PC-3 (cell line): ENCODE measurements around the gene ZNF148. TPM values are rescaled to one million over a fixed set of nuclear protein-coding genes. Genes with fewer than 3 reads are reported as not detected.

Experiments
- ATAC-seq: fragments of 200-7000 bp; cut with Tn5 transposase; 2 replicates; pipeline ENCODE4 v1.9.1; 2020; ENCODE audit warnings: mild to moderate bottlenecking, moderate library complexity
- BruUV-seq: library from RNA; stranded (reverse); fragments of 400-500 nt; replicated peaks from 2 replicates; lab custom pipeline; 2021; lab: Mats Ljungman, UMichigan
- CTCF ChIA-PET: fragments of 300-600 bp; sonication (Branson Sonifier 250); formaldehyde crosslinking; loops from one replicate; lab custom pipeline; 2022; ENCODE audit warnings: antibody characterized with exemption; lab: Charles Lee
- POLR2A ChIA-PET: fragments of 300-600 bp; sonication (Branson Sonifier 250); formaldehyde crosslinking; loops from one replicate; lab custom pipeline; 2022; ENCODE audit warnings: antibody characterized with exemption; ENCODE audit not compliant: unreplicated experiment; lab: Charles Lee
- DNase-seq: peaks from one replicate; pipeline ENCODE4 v3.0.0-alpha.2; 2015
- H2AFZ ChIP-seq: fragments of 300-600 bp; sonication (generic); 2 replicates; pipeline ENCODE4 v1.6.0; 2016; ENCODE audit warnings: antibody characterized with exemption, low read length
- H3F3A ChIP-seq: fragments of 300-600 bp; sonication (generic); one replicate; pipeline ENCODE4 v1.6.0; 2017; ENCODE audit warnings: antibody characterized with exemption, low read length, control low read depth, mild to moderate bottlenecking; ENCODE audit not compliant: unreplicated experiment
- H3K27ac ChIP-seq: fragments of 300-600 bp; sonication (generic); 2 replicates; pipeline ENCODE4 v1.5.1; 2016; ENCODE audit warnings: mild to moderate bottlenecking, low read length
- H3K27me3 ChIP-seq: fragments of 300-600 bp; sonication (generic); 2 replicates; pipeline ENCODE4 v1.6.1; 2016; ENCODE audit warnings: low read length, mixed read lengths
- H3K36me3 ChIP-seq: fragments of 300-600 bp; sonication (generic); 2 replicates; pipeline ENCODE4 v1.6.1; 2016; ENCODE audit warnings: low read depth, mixed run types, low read length, mixed read lengths
- H3K4me1 ChIP-seq: fragments of 300-600 bp; sonication (generic); 2 replicates; pipeline ENCODE4 v1.5.1; 2016; ENCODE audit warnings: low read length; ENCODE audit not compliant: insufficient read depth
- H3K4me2 ChIP-seq: fragments of 300-600 bp; sonication (generic); 2 replicates; pipeline ENCODE4 v1.6.0; 2016; ENCODE audit warnings: low read length
- H3K4me3 ChIP-seq: fragments of 300-600 bp; sonication (generic); 2 replicates; pipeline ENCODE4 v1.5.1; 2016; ENCODE audit warnings: mild to moderate bottlenecking, low read length, mixed read lengths
- H3K79me2 ChIP-seq: fragments of 300-600 bp; sonication (generic); 2 replicates; pipeline ENCODE4 v1.6.1; 2017; ENCODE audit warnings: low read length, mixed read lengths
- H3K9ac ChIP-seq: fragments of 300-600 bp; sonication (generic); 2 replicates; pipeline ENCODE4 v1.6.0; 2016; ENCODE audit warnings: mild to moderate bottlenecking, low read length
- H3K9me2 ChIP-seq: fragments of 300-600 bp; sonication (generic); replicated peaks from 2 replicates; pipeline ENCODE4 v1.6.1; 2016; ENCODE audit warnings: mixed run types, low read length, mixed read lengths
- H3K9me3 ChIP-seq: fragments of 300-600 bp; sonication (generic); 2 replicates; pipeline ENCODE4 v1.6.1; 2016; ENCODE audit warnings: low read length, mixed read lengths
- H4K20me1 ChIP-seq: fragments of 300-600 bp; sonication (generic); 2 replicates; pipeline ENCODE4 v1.6.1; 2016; ENCODE audit warnings: low read length, mixed read lengths
- EZH2 ChIP-seq: fragments of 300-600 bp; sonication (generic); IDR thresholded peaks from one replicate; pipeline ENCODE4 v1.6.1; 2017; ENCODE audit warnings: antibody characterized with exemption, mild to moderate bottlenecking, low read length; ENCODE audit not compliant: unreplicated experiment
- EZH2phosphoT487 ChIP-seq: fragments of 300-600 bp; sonication (generic); IDR thresholded peaks from 2 replicates; pipeline ENCODE4 v1.6.1; 2018; ENCODE audit warnings: mild to moderate bottlenecking, antibody characterized with exemption, low read length, borderline replicate concordance
- intact Hi-C: fragments of 100-400 bp; cut with micrococcal nuclease; formaldehyde crosslinking; loops from 2 replicates; pipeline ENCODE4 v1.9.0; 2023
- total RNA-seq: library from RNA; depleted of rRNA; stranded (reverse); fragments of >200 nt; gene quantifications from 2 replicates; pipeline ENCODE4 v1.2.3, GENCODE V29; 2014
- TF ChIP-seq, protein P1 (sequence below): fragments of 300-600 bp; sonication (generic); conservative IDR thresholded peaks from 2 replicates; pipeline ENCODE4 v1.5.1; 2017; ENCODE audit warnings: antibody characterized with exemption, low read depth, mild to moderate bottlenecking, low read length

ZNF148 gene
- total RNA-seq, 1 experiment from 2014 or later: 18.1 TPM

DNA sequence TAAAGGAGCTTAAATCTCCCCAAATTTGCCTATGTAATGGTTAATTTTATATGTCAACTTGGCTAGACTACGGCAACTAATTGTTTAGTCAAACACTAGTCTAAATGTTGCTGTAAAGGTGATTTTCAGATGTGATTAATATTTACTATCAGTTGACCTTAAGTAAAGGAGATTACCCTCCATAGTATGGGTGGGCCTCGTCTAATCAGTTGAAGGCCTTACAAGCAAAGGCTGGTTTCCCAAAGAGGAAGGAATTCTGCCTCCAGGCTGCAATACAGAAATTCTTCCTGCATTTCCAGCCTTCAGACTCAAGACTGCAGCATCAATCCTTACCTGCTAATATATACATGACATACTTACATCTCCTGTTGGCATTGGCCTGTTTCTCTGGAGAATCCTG lies 186.2 kb downstream of the ZNF148 start:
- intact Hi-C loops: no loop called here
- Histone ChIP-seq H3K4me1 (no peaks in the 10 kb centered on the region), H3K79me2 (no peaks in the 10 kb centered on the region), H3K4me3 (no peak overlapping the region), H3K9me3 (no peaks in the 10 kb centered on the region), H3K9ac (no peak overlapping the region), H3F3A (no peaks in the 10 kb centered on the region), H3K9me2 (no peaks in the 10 kb centered on the region), H3K27me3 (no peaks in the 10 kb centered on the region), H2AFZ (no peak overlapping the region), H4K20me1 (no peaks in the 10 kb centered on the region), H3K36me3 (no peaks in the 10 kb centered on the region), H3K27ac (no peak overlapping the region), H3K4me2 (no peak overlapping the region)
- no TSS peak for BruUV-seq
- CTCF ChIA-PET: no interaction called here
- no peak for ATAC-seq
- no peak for DNase-seq
- POLR2A ChIA-PET: no interaction called here
- TF ChIP-seq, protein P1, sequence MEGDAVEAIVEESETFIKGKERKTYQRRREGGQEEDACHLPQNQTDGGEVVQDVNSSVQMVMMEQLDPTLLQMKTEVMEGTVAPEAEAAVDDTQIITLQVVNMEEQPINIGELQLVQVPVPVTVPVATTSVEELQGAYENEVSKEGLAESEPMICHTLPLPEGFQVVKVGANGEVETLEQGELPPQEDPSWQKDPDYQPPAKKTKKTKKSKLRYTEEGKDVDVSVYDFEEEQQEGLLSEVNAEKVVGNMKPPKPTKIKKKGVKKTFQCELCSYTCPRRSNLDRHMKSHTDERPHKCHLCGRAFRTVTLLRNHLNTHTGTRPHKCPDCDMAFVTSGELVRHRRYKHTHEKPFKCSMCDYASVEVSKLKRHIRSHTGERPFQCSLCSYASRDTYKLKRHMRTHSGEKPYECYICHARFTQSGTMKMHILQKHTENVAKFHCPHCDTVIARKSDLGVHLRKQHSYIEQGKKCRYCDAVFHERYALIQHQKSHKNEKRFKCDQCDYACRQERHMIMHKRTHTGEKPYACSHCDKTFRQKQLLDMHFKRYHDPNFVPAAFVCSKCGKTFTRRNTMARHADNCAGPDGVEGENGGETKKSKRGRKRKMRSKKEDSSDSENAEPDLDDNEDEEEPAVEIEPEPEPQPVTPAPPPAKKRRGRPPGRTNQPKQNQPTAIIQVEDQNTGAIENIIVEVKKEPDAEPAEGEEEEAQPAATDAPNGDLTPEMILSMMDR: no peak

DNA sequence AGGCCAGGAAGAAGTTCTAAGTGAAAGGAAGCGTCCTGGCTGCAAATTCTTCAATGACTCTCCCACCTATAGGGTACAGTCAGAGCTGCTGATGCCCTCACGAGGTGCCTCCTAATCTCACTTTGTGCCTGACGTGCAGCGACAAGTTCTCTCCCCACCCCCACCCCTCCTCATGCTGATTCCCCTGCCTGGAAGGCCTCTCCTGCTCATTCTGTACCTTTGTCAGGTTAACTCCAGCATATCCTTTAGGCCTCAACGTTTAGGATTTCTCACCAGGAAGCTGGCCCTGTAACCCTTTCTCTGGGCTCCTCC lies 187.6 kb downstream of the ZNF148 start:
- TF ChIP-seq EZH2 (no peak), EZH2phosphoT487 (no peak)
- TF ChIP-seq, protein P1: no peak
- H3K79me2 ChIP-seq: no peaks in the 10 kb centered on the region
- H3K9me2 ChIP-seq: no peaks in the 10 kb centered on the region
- ATAC-seq (no peak), DNase-seq (no peak)
- no peak overlapping the region for H3K27ac ChIP-seq
- POLR2A ChIA-PET: no interaction called here
- no peaks in the 10 kb centered on the region for H3K36me3 ChIP-seq
- H3F3A ChIP-seq: no peaks in the 10 kb centered on the region
- no peak overlapping the region for H2AFZ ChIP-seq
- H3K9me3 ChIP-seq: no peaks in the 10 kb centered on the region
- H3K4me3 ChIP-seq: no peak overlapping the region
- no peak overlapping the region for H3K4me2 ChIP-seq
- no peaks in the 10 kb centered on the region for H3K27me3 ChIP-seq
- H4K20me1 ChIP-seq: no peaks in the 10 kb centered on the region
- intact Hi-C loops: no loop called here
- BruUV-seq: no TSS peak
- no peak overlapping the region for H3K9ac ChIP-seq
- no peaks in the 10 kb centered on the region for H3K4me1 ChIP-seq
- CTCF ChIA-PET: no interaction called here

DNA sequence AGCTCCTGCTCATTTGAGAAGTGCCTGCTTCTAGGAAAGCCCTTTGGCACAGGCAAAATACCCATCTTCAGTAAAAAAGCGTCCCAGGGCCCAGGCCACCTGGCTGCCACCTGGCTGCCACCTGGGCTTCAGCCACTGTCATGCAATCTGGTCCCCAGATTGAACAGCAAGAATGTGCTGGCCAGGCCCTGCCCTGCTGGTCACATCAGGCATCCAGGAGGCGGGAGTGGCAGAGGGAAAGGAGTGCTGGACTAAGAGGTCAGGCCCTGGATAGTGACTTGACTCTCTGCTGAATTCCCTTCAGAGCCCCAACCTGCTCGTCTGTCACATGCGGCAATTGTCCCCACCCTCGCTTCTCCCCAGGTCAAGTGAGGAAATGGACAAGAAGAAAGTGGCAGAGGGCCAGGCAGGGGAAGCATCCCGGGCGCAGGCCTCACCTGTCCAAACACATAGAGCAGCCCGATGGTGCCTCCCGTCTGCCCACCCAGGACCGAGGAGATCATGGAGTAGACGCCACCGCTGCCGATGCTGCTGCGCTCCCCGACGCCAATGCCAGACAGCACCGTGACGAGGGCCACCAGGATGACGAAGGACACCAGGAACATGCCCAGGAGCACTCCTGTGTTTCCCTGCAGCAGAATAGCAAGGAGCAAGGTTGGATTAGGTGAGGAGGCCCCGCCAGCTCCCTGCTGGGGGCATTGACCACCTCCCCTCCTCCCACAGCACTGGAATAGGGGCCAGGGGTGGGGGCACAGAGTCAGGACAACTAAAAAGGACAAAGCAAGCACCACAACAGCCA lies 188.1 kb downstream of the ZNF148 start:
- Histone ChIP-seq H3K27me3 (no peaks in the 10 kb centered on the region), H3K27ac (no peak overlapping the region), H3K79me2 (no peaks in the 10 kb centered on the region), H3K4me3 (no peak overlapping the region), H3K9me2 (no peaks in the 10 kb centered on the region), H4K20me1 (no peaks in the 10 kb centered on the region), H3K9me3 (no peaks in the 10 kb centered on the region), H3K4me2 (no peak overlapping the region), H2AFZ (no peak overlapping the region), H3F3A (no peaks in the 10 kb centered on the region), H3K36me3 (no peaks in the 10 kb centered on the region), H3K9ac (no peak overlapping the region), H3K4me1 (no peaks in the 10 kb centered on the region)
- ChIA-PET POLR2A (no interaction called here), CTCF (no interaction called here)
- DNase-seq (no peak), ATAC-seq (no peak)
- no peak for TF ChIP-seq EZH2
- TF ChIP-seq, protein P1: no peak
- TF ChIP-seq EZH2phosphoT487: no peak
- intact Hi-C loops: no loop called here
- BruUV-seq: no TSS peak
